CD4-positive, alpha-beta T cell treated with Interleukin-17A for 4 hours (primary cell): ENCODE data around the gene TMA7B.
"Not testable (repeated sequence)": the region's sequence is repeated elsewhere in the genome, so short reads cannot be mapped to it uniquely, and the experiment has no call there.

ENCODE experiments used
- DNase-seq: peaks from one replicate; pipeline ENCODE4 v3.0.0-alpha.2; 2020; ENCODE audit warnings: mixed read lengths

TMA7B gene

DNA sequence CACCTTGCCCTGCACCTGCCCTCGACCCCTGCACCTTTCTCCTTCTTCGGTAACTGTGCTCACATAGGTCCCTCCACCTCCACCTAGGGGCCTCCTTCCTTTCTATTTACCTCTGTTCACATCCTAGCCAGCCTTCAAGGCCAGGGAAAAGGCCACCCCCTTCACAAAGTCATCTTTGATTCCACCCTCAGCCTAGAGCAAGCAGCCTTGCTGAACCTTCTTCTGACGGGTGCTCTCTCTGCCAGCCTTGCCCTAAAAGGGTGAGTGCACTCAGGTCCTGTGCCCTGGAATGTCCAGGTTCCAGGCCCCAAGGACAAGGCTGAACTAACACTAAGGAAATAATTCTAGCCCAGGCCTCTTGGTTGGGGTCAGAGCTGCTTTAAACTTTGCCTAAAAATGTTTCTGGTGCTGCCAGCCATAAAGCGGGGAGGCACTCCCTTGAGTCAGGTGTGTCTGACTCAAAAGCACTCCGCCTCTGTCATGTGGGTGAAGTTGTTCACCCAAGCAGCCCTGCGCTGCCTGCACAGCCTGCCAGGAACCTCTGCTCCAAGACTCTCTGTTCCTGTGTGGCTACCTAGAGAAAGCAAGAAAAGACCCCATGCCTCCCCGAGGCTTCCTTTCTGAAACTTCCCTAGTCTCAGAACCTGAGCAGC lies 25.3 kb downstream of the TMA7B start:
- peak; percentile 40 for DNase-seq

DNA sequence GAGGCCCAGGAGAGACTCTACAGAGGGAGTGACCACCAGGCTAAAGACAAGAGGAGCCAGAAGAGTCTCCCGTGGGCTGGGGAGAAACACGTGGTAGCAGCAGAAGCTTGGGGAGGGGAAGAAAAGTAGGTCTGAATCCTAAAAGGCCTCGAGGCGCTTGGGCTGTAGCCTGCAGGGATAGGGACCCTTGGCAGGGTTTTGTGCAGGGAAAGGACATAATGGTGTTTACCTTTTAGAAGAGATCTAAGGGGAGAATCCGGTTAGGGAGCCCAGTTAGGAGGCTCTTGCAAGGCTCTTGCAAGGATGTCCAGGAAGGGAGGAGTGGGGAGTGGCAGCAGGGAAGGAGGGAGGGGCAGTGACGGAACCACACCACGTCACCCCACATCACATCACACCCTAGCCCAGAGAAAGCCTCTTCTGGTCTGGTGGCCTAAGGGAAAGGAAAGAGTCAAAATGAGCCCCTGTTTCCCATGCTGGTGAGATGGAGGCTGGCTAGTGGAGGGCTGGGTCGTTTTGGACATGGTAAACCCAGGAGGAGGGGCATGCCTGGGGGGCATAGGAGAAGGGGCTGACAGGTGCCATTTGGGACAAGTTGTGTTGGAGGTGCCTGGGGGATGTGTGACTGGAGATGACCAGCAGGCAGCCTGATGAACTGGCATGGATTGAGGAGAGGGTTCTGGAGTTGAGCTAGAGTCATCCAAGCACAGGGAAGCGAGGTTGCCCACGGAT lies 28.4 kb downstream of the TMA7B start:
- DNase-seq: no peak

DNA sequence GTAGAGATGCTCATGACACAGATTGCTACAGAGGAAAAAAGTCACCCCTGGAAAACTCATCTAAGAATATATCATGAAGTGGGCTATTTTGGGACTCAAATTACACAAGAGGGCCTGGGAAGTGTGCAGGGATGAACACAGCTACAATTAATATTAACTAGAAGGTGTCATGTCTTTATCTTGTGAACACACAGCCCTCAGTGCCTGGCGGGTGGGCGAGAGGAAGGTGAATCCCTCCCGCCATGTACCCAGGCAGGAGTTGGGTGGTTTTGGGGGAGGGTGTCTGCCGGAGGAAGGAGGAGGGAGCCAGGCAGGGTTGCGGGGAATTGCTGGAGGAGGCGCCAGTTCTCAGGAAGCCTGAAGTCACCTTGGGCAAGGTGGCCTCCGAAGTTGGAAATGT lies 29.4 kb downstream of the TMA7B start:
- no peak for DNase-seq

DNA sequence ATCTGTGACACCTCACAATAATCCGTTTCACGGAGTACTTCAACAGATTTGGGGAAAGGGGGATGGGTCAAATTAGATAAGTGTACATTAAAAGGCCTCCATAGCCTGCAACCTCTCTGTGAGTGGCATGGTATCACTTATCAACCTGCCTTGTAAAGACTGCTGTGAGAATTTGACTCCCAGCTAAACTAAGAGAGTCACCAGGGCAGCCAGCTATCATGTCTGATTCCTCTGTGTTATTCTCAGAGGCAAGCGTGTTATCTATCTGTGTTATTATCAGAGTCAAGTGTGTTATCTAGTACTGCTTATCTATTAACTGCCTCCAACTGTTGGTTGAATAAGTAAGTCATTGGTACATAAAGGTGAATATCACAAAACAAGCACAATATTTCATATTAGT lies 30.5 kb downstream of the TMA7B start:
- DNase-seq: no peak

DNA sequence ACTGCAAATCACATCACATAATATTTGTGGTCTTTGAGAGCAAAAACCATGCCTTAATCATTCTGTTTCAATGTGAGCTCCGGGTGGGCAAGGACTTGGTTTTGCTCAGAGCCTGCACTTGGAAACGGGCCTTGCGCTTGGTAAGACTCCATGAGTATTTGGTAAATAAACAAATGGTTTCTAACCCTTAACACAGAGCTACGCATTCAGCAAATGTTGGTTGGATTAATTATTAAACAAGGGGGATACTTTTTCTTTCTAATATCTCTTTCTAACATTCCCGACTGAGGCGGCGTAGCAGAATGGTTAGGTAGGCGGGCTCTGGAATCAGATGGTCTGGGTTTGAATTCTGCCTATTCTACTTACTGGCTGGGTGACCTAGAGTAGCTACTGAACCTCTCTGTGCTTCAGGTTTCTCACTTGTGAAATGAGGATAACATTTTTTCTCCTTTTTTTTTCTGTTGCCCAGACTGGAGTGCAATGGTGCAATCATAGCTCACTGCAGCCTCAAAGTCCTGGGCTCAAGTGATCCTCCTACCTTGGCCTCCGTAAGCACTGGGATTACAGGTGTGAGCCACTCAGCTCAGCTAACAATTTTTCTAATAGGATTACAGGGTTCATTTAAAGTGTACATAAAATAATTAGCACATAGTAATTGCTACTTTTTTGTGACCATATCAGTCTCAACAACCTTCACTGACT lies 31.1 kb downstream of the TMA7B start:
- DNase-seq: no peak

DNA sequence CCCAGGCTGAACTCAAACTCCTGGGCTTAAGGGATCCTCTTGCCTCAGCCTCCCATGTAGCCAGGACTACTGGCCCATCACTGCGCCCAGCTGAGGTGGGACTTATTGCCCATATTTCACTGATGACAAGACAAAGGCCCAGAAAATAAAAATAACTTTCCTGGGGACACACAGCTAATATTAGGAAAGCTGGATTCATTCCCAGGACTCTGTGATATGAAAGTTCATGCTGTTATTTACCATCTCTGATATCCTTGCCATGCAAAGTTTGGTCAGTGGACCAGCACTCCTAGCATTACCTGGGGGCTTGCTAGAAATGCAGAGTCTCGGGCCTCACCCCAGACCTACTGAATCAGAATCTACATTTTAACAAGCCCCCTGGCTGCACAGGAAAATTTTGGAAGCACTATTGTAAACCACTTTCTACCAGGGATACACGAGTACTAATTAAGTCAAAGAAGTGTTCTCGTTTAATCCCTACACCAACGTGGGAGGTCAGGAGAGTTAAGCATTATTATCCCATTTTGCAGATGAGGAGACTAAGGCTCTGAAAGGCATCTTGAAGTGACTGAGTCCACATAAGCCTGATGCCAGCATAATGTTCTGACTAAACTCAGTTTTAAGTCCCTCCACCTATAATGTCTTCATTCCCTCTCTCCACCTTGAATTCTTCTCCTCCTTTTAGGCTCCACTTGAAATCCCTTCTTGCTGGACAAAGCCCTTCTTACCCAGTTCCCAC lies 32.1 kb downstream of the TMA7B start:
- DNase-seq: no peak

DNA sequence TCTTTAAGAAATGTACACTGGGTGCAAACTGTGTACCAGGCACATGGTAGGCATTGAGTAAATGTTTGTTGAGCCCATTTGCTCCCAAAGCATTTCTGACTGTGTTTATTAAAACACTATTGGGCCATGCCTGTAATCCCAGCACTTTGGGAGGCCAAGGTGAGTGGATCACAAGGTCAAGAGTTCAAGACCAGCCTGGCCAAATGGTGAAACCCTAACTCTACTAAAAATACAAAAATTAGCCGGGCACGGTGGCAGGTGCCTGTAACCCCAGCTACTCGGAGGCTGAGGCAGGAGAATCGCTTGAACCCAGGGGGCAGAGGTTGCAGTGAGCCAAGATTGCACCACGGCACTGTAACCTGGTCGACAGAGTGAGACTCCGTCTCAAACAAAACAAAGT lies 32.7 kb downstream of the TMA7B start:
- DNase-seq: not testable (repeated sequence)

DNA sequence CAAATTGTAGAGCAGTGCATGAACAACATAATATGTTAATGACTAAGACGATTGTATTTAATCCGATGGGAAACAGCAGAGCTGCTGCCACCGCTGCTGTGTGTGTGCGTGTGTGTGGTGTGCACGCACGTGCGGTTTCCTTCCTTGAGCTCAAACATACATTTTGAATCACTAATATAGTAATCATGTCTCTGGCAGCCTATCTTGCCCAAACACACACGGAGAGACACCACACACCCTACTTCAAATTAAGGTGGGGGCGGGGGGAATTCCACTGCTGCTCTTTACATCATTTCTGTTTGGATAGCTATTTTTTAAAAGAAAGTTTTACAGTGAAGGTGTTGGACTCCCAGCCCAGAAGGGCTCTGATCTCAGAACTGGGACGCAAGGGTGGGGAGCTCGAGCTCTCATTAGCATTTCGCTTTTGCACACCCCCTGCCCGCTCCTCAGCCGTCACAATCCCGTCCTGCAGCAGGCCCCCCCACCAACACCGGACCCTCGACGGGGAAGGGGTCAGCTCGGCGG lies 33.9 kb downstream of the TMA7B start:
- peak; percentile 66 for DNase-seq

DNA sequence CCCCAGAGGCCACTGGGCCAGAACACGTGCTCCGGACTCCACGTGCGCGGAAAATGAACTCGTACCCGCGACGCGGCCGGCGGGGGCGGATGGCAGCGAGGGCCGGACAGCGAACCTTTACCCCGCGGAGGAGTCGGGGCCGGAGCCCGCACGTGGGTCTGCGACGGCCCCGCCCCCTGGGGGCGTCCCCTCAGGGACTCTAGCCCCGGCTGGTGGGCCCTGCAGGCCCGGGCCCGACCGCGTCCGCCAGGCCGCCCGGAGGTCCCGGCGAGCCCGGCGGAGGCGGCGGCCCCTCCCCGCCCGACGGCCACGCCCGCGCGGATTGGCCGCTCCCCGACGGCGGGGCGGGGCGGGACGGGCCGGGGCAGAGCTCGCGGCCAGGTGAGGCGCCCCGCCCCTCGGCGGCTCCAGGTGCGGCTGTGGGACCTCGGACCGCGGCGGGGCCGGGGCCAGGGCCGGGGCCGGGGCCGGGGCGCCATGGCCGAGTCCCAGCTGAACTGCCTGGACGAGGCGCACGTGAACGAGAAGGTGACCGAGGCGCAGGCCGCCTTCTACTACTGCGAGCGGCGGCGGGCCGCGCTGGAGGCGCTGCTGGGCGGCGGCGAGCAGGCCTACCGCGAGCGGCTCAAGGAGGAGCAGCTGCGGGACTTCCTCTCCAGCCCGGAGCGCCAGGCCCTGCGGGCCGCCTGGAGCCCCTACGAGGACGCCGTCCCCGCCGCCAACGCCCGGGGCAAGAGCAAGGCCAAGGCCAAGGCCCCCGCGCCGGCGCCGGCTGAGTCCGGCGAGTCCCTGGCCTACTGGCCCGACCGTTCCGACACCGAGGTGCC lies 34.6 kb downstream of the TMA7B start, which contains the start of gene FAM83F:
FAM83F (plus strand) TSS at position 389 of the 827 bp plus-strand sequence; CDS start at position 478, 89 bp downstream.
- peak; percentile 59 for DNase-seq

DNA sequence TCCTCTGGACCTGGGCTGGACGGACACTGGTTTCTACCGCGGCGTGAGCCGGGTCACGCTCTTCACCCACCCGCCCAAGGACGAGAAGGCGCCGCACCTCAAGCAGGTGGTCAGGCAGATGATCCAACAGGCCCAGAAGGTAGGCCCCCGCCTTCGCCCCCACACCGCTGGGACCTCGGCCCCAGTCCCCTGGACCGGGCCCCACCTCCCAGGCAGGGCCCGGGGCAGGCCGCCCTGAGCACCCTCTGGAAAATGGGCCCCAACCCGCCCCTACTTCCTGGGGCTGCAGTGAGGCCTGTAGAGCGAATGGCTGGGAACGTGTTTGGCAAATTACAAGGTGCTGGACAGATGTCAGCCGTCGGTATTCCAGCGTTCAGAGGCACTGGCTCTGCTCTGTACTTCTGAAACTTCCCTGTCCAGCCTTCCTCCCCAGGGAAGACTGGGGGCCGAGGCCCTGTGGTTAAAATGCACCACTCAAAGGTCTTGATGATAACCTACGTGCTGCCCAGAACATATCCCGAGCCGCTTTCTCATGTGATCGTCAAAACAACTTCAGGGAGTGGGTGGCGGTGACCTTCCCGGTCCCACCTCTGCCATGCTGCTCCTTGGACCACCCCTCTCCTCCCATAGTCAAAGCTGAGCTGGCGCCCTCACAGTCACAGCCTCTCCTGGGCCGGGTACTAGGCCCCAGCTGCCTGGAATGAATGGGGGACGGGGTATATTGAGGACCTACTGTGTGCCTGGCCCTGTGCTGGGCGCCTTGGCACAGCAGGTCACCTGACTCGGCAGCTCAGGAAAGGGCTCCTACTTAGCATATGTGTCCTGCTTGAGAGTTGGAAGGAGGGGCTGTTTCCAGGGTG lies 35.4 kb downstream of the TMA7B start:
- no peak for DNase-seq

DNA sequence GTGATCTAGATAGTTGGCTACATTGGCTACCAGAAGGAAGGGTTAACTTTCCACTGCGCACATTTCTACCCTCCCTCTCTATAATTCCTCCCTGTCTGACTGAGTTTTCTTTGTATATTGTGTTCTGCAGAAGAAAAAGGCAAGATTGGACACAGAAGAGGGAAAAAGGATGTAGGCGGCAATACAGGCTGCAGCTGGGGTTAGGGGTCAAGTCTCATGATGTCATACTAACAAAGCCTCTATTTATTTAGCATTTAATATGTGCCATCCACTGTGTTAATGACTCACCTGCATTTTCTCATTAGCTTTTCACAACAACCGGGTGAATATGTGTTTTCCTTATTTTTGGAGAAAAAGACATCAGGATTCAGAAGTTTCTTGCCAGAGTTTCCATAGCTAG lies 36.5 kb downstream of the TMA7B start:
- DNase-seq: no peak

DNA sequence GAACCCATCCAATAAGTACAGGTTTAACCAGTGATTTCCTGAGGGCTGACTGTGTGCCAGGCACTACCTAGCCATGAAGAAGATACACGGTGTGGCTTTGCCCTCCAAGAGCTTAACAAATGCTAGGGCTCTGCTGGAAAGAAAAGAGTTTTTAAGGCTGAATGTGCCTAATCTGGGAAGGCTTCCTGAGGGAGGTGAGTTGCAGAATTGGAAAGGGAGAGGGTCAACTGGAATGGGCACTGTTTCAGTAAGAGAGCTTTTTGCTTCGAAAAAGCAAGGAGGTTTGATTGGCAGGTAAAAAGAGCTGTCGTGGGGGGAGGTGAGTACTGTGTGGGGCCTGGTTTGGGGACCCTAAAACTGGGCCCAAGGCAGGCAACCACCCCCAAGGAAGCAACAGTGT lies 37.2 kb downstream of the TMA7B start:
- no peak for DNase-seq

DNA sequence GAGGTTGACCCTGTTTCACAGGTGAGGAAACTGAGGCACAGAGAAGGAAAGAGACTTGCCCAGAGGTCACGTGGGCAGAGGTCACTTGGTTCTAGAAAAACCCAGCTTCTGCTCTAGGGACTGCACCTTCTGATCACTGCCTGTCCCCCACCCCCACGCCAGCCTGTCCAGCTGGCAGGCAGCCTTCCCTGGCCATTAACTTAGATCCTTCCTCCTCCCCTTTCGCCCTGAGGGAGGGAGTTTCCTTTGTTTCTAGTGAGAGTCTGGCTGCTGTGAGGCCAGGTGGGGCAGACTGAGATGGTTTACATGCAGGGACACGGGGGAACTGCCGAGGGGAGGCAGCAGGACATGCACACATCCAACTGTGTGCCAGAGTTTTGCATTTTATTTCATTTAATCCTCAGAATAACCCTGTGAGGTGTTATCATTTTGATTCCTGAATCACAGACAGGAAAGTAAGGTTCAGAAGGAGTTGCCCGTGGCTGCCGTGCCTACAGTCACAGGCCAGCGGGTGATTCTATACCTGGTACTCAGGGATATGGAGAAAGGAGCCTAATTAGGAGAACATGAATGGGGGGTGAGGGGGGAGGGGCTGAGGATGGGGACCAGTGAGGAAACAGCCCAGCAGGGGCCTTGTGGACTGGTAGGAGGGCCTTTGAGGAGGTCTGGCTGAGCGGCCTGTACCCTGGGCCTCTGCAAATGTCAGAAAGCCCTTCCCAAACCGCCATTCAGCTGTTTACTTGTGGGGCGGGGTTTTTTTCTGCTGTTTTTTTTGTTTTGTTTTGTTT lies 37.9 kb downstream of the TMA7B start:
- DNase-seq: no peak

DNA sequence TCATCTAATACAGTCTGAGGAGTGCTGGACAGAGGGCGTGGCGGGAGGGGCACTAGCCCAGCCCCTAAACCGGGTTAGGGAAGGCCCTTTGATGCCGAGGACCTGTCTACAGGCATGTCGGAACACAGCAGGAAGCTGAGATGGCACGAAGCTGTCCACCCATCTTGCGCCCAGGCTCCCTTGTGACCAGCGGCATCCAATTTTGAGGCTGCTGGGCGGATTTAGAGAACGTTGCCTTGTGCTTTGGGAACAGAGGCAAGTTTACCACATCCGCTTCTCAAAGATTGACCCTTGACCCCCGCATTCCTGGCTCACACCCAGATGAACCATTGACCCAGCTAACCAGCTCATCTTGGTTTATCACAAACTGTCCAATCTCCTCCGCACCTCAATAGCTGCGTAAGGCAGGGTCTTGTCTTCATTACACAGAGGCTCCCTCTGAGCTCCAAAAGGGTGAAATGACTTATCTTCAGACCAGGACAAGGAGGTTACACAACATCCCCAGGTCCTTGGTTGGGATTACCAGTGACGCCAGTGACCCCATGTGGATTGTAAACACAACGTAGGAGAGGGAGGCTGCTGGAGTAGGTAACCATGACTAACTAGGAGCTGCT lies 39.1 kb downstream of the TMA7B start:
- no peak for DNase-seq

DNA sequence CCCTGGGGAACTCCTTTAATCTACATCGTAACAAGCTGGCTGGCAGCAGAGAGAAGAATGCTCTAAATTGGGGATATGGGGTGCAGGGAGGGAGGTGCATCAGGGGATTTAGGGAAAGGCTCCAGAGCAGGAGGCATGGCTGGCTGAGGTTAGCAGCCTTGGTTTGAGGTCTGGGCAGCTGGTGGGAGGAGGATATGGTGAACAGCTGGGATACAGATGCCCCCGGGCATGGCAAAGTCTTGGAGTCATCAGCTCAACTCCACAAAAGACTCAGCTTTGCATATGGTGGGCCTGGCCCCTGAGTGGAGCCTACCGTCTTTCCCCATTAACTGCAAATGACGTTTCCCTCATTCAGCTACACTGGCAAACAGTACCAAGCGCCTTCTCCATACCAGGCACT lies 40.0 kb downstream of the TMA7B start:
- no peak for DNase-seq

DNA sequence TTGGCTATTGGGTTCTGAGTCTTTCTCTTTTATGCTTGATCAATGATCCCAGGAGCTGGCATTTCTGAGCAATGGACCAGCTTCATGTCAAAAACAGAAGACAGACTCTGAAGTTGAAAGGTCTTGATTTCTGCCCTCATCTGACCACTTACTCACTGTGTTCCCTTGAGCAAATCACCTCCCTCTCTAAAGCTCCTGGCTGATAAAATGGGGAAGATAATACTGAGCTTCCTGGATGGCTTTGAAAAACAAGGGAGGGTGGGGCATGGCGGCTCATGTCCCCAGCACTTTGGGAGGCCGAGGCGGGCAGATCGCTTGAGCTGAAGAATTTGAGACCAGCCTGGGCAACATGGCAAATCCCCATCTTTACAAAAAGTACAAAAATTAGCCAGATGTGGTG lies 40.9 kb downstream of the TMA7B start:
- no peak for DNase-seq

DNA sequence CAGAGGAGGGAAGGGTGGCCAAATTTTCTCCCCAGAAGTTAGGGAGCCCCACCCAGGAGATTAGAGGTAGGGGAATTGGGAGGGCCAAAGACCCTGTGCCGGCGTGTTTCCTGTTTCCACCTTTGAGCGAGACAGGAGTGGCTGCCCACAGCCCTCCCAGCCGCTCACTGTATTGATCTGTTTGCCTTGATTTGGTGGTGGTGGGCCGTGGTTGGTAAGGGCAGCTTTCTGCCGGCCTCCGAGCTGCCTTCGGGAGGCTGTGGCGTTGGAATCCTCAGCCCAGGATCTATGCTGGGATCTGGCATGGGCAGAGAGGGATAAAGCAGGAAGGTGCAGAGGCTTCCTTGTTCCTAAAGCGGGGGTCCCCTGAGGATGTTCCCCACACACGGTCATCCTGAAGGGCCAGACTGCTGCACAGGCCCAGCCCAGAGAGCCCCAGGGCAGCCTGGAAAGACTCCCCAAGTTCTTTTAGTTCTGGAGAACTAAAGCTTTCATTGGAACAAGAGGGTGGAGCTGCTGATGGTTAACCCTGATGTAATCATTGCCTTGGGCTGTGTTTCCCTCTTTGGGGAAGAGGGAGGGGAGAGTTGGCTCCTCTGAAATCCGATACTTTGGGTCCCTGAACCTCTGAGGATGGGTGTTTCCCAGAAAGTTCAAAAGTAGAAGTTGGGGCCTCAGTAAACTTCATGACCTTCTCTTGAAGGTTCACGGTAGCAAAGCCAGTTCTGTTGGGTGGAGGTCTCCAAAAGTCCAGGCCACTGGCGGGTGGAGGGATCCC lies 41.8 kb downstream of the TMA7B start:
- no peak for DNase-seq

DNA sequence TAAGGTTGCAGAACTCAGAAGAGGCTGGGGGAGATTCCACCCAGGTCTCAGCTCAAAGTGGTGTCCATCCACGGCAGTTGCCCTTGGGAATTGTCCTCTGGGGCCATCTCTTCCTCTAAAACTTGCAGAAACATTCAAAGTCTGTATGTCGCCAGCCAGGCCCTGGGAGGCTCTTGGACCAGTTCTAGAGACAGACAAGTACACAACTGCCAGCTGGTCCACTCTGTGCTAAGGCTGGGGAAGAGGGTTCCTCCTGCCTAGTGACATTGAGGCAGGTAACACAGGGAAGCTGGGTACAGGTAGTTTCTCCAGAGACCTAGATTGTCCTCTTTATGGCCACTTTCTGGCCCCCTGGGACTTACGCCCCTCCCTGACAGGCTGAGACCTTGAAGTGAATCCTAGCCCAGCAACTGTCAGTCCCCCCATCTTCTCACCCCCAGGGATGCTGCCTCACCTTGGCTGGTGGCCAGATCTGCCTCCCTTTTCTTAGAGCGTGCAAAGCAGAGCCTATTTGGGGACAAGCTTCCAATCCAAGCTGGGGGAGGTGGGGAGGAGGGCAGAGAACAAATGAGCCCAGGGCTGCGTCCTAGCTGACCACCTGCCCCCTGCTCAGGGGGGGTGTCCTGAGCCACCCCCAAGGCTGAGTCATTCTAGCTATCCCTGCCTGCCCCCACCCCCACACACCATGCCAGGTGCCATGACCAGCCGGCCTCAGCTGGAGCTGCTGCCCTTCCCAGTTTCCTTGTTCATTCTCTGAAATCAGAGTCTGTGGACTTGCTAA lies 42.9 kb downstream of the TMA7B start:
- DNase-seq: no peak
